ENCODE data around the gene ITGA1. TPM values are rescaled to one million over a fixed set of nuclear protein-coding genes. Genes with fewer than 3 reads are reported as not detected.

ITGA1 gene
- total RNA-seq, 2 experiments from 2014 or later = 2.6 to 3.2 TPM

GRCh38 chr5:52867809-52868208 lies 80.1 kb downstream of the ITGA1 start:
- Mint-ChIP-seq H3K36me3 (ENCODE audit: low read depth) (no peaks in the 10 kb centered on the region), H3K9me3 (no peaks in the 10 kb centered on the region), H3K27me3 (peaks cover 15% of the 10 kb centered on the region), H3K4me3 (no peak overlapping the region), H3K4me1 (no peaks in the 10 kb centered on the region), H3K27ac (no peak overlapping the region)
- DNase-seq = no peak
- ChIA-PET POLR2A (no interaction called here), CTCF (interaction anchor here (1.7 kb wide), 1 partner anchor 10 kb away, joined by 4 read pairs; no protein-coding TSS in a partner anchor)

- Mint-ChIP-seq H3K27me3 (peaks cover 15% of the 10 kb centered on the region), H3K9me3 (no peaks in the 10 kb centered on the region), H3K4me1 (no peaks in the 10 kb centered on the region), H3K36me3 (ENCODE audit: low read depth) (no peaks in the 10 kb centered on the region), H3K4me3 (no peak overlapping the region), H3K27ac (no peak overlapping the region)
- ChIA-PET POLR2A (no interaction called here), CTCF (interaction anchor here (1.7 kb wide), 1 partner anchor 9 kb away, joined by 4 read pairs; no protein-coding TSS in a partner anchor)
- DNase-seq = no peak
Measured at GRCh38 chr5:52868417-52868816, 80.7 kb downstream of the ITGA1 start.

- H3K27me3 Mint-ChIP-seq = peaks cover 13% of the 10 kb centered on the region
- H3K9me3 Mint-ChIP-seq = no peaks in the 10 kb centered on the region
- H3K4me3 Mint-ChIP-seq = no peak overlapping the region
- no peak overlapping the region for H3K27ac Mint-ChIP-seq
- DNase-seq = no peak
- no peaks in the 10 kb centered on the region for H3K4me1 Mint-ChIP-seq
- CTCF ChIA-PET = no interaction called here
- no peaks in the 10 kb centered on the region for H3K36me3 Mint-ChIP-seq (ENCODE audit: low read depth)
- POLR2A ChIA-PET = no interaction called here
Measured at GRCh38 chr5:52869391-52869790, 81.7 kb downstream of the ITGA1 start.

- POLR2A ChIA-PET = no interaction called here
- no peaks in the 10 kb centered on the region for H3K4me1 Mint-ChIP-seq
- no peaks in the 10 kb centered on the region for H3K36me3 Mint-ChIP-seq (ENCODE audit: low read depth)
- CTCF ChIA-PET = interaction anchor here (0.6 kb wide), 1 partner anchor 833 kb away, joined by 3 read pairs; no protein-coding TSS in a partner anchor
- H3K4me3 Mint-ChIP-seq = no peak overlapping the region
- peaks cover 15% of the 10 kb centered on the region for H3K27me3 Mint-ChIP-seq
- no peak for DNase-seq
- no peaks in the 10 kb centered on the region for H3K9me3 Mint-ChIP-seq
- no peak overlapping the region for H3K27ac Mint-ChIP-seq
Measured at GRCh38 chr5:52870448-52870847, 82.7 kb downstream of the ITGA1 start.

- DNase-seq = no peak
- H3K36me3 Mint-ChIP-seq (ENCODE audit: low read depth) = no peaks in the 10 kb centered on the region
- no peak overlapping the region for H3K27ac Mint-ChIP-seq
- H3K9me3 Mint-ChIP-seq = no peaks in the 10 kb centered on the region
- H3K4me1 Mint-ChIP-seq = no peaks in the 10 kb centered on the region
- peaks cover 17% of the 10 kb centered on the region for H3K27me3 Mint-ChIP-seq
- ChIA-PET CTCF (no interaction called here), POLR2A (no interaction called here)
- H3K4me3 Mint-ChIP-seq = no peak overlapping the region
Measured at GRCh38 chr5:52875827-52876226, 88.1 kb downstream of the ITGA1 start.

GRCh38 chr5:52876456-52876855 lies 88.7 kb downstream of the ITGA1 start:
- Mint-ChIP-seq H3K36me3 (ENCODE audit: low read depth) (no peaks in the 10 kb centered on the region), H3K4me3 (no peak overlapping the region), H3K4me1 (no peaks in the 10 kb centered on the region), H3K27me3 (peaks cover 20% of the 10 kb centered on the region), H3K27ac (no peak overlapping the region), H3K9me3 (no peaks in the 10 kb centered on the region)
- POLR2A ChIA-PET = no interaction called here
- CTCF ChIA-PET = no interaction called here
- DNase-seq = no peak

- H3K27ac Mint-ChIP-seq = no peak overlapping the region
- ChIA-PET CTCF (interaction anchor here (1.5 kb wide), 1 partner anchor 11 kb away, joined by 4 read pairs; no protein-coding TSS in a partner anchor), POLR2A (no interaction called here)
- H3K9me3 Mint-ChIP-seq = no peaks in the 10 kb centered on the region
- peaks cover 18% of the 10 kb centered on the region for H3K27me3 Mint-ChIP-seq
- no peaks in the 10 kb centered on the region for H3K4me1 Mint-ChIP-seq
- no peak overlapping the region for H3K4me3 Mint-ChIP-seq
- no peak for DNase-seq
- no peaks in the 10 kb centered on the region for H3K36me3 Mint-ChIP-seq (ENCODE audit: low read depth)
Measured at GRCh38 chr5:52878656-52879055, 90.9 kb downstream of the ITGA1 start.

GRCh38 chr5:52880541-52880940 lies 92.8 kb downstream of the ITGA1 start:
- no peaks in the 10 kb centered on the region for H3K36me3 Mint-ChIP-seq (ENCODE audit: low read depth)
- ChIA-PET POLR2A (no interaction called here), CTCF (no interaction called here)
- peaks cover 14% of the 10 kb centered on the region for H3K27me3 Mint-ChIP-seq
- no peak overlapping the region for H3K27ac Mint-ChIP-seq
- no peak for DNase-seq
- no peaks in the 10 kb centered on the region for H3K4me1 Mint-ChIP-seq
- H3K9me3 Mint-ChIP-seq = no peaks in the 10 kb centered on the region
- H3K4me3 Mint-ChIP-seq = no peak overlapping the region

- DNase-seq = no peak
- CTCF ChIA-PET = no interaction called here
- no peaks in the 10 kb centered on the region for H3K9me3 Mint-ChIP-seq
- H3K27me3 Mint-ChIP-seq = peaks cover 11% of the 10 kb centered on the region
- H3K36me3 Mint-ChIP-seq (ENCODE audit: low read depth) = no peaks in the 10 kb centered on the region
- POLR2A ChIA-PET = no interaction called here
- H3K27ac Mint-ChIP-seq = no peak overlapping the region
- H3K4me3 Mint-ChIP-seq = no peak overlapping the region
- H3K4me1 Mint-ChIP-seq = no peaks in the 10 kb centered on the region
Measured at GRCh38 chr5:52881468-52881867, 93.8 kb downstream of the ITGA1 start.

GRCh38 chr5:52883110-52883509 lies 95.4 kb downstream of the ITGA1 start:
- H3K9me3 Mint-ChIP-seq = no peaks in the 10 kb centered on the region
- POLR2A ChIA-PET = no interaction called here
- CTCF ChIA-PET = no interaction called here
- H3K36me3 Mint-ChIP-seq (ENCODE audit: low read depth) = no peaks in the 10 kb centered on the region
- H3K4me3 Mint-ChIP-seq = no peak overlapping the region
- no peak overlapping the region for H3K27ac Mint-ChIP-seq
- H3K4me1 Mint-ChIP-seq = no peaks in the 10 kb centered on the region
- no peak for DNase-seq
- H3K27me3 Mint-ChIP-seq = peaks cover 8% of the 10 kb centered on the region

GRCh38 chr5:52884453-52884852 lies 96.7 kb downstream of the ITGA1 start:
- H3K4me1 Mint-ChIP-seq = no peaks in the 10 kb centered on the region
- DNase-seq = no peak
- ChIA-PET POLR2A (no interaction called here), CTCF (interaction anchor here (1.0 kb wide), 1 partner anchor 9 kb away, joined by 3 read pairs; no protein-coding TSS in a partner anchor)
- H3K27ac Mint-ChIP-seq = no peak overlapping the region
- H3K9me3 Mint-ChIP-seq = no peaks in the 10 kb centered on the region
- H3K4me3 Mint-ChIP-seq = no peak overlapping the region
- H3K27me3 Mint-ChIP-seq = peaks cover 3% of the 10 kb centered on the region
- no peaks in the 10 kb centered on the region for H3K36me3 Mint-ChIP-seq (ENCODE audit: low read depth)

GRCh38 chr5:52885614-52886013 lies 97.9 kb downstream of the ITGA1 start:
- DNase-seq = no peak
- ChIA-PET CTCF (interaction anchor here (1.0 kb wide), 1 partner anchor 23 kb away, joined by 3 read pairs; no protein-coding TSS in a partner anchor), POLR2A (no interaction called here)
- Mint-ChIP-seq H3K4me1 (no peaks in the 10 kb centered on the region), H3K27ac (no peak overlapping the region), H3K4me3 (no peak overlapping the region), H3K27me3 (peaks cover 3% of the 10 kb centered on the region), H3K36me3 (ENCODE audit: low read depth) (no peaks in the 10 kb centered on the region), H3K9me3 (no peaks in the 10 kb centered on the region)

- CTCF ChIA-PET = interaction anchor here (1.0 kb wide), 1 partner anchor 23 kb away, joined by 3 read pairs; no protein-coding TSS in a partner anchor
- Mint-ChIP-seq H3K4me1 (no peaks in the 10 kb centered on the region), H3K27me3 (peaks cover 3% of the 10 kb centered on the region), H3K36me3 (ENCODE audit: low read depth) (no peaks in the 10 kb centered on the region), H3K4me3 (no peak overlapping the region), H3K27ac (no peak overlapping the region), H3K9me3 (no peaks in the 10 kb centered on the region)
- DNase-seq = no peak
- POLR2A ChIA-PET = no interaction called here
Measured at GRCh38 chr5:52886206-52886605, 98.5 kb downstream of the ITGA1 start.

GRCh38 chr5:52887066-52887465 lies 99.3 kb downstream of the ITGA1 start:
- Mint-ChIP-seq H3K9me3 (no peaks in the 10 kb centered on the region), H3K36me3 (ENCODE audit: low read depth) (no peaks in the 10 kb centered on the region), H3K27ac (no peak overlapping the region), H3K27me3 (peaks cover 2% of the 10 kb centered on the region), H3K4me3 (no peak overlapping the region), H3K4me1 (no peaks in the 10 kb centered on the region)
- POLR2A ChIA-PET = no interaction called here
- DNase-seq = no peak
- CTCF ChIA-PET = no interaction called here

All from activated CD4-positive, alpha-beta T cell treated with anti-CD3 and anti-CD28 coated beads, Interleukin-2, amount 10 ng/mL, durations not matched to agents 7 days and 5 days (primary cell).